Central memory CD8-positive, alpha-beta T cell (primary cell): ENCODE measurements around the gene SOX13.

Experiments
- ATAC-seq: fragments of 150-1000 bp; cut with Tn5 transposase; replicated peaks from 2 replicates; pipeline ENCODE4 v1.10.0; 2022; ENCODE audit warnings: mild to moderate bottlenecking, moderate FRiP score, moderate number of reproducible peaks; ENCODE audit not compliant: poor library complexity, severe bottlenecking; ENCODE audit errors: extremely low read depth
- DNase-seq, 2 donors: peaks; one replicate each; pipeline ENCODE4 v3.0.0; 2021; ENCODE audit warnings: low spot score in 2 of 2
- H3K27ac Mint-ChIP-seq: one replicate; pipeline ENCODE4 v1.8.0; 2022; ENCODE audit warnings: low read depth, mild to moderate bottlenecking, moderate library complexity, mixed read lengths
- H3K27me3 Mint-ChIP-seq: one replicate; pipeline ENCODE4 v1.8.0; 2022; ENCODE audit warnings: mixed read lengths
- H3K36me3 Mint-ChIP-seq: one replicate; pipeline ENCODE4 v1.8.0; 2022; ENCODE audit warnings: mild to moderate bottlenecking, moderate library complexity, mixed read lengths; ENCODE audit not compliant: insufficient read depth
- H3K4me1 Mint-ChIP-seq: one replicate; pipeline ENCODE4 v1.8.0; 2022; ENCODE audit warnings: mixed read lengths
- H3K4me3 Mint-ChIP-seq: one replicate; pipeline ENCODE4 v1.8.0; 2022; ENCODE audit warnings: mild to moderate bottlenecking, moderate library complexity, mixed read lengths
- H3K9me3 Mint-ChIP-seq: one replicate; pipeline ENCODE4 v1.8.0; 2022; ENCODE audit warnings: mixed read lengths

SOX13 gene

DNA sequence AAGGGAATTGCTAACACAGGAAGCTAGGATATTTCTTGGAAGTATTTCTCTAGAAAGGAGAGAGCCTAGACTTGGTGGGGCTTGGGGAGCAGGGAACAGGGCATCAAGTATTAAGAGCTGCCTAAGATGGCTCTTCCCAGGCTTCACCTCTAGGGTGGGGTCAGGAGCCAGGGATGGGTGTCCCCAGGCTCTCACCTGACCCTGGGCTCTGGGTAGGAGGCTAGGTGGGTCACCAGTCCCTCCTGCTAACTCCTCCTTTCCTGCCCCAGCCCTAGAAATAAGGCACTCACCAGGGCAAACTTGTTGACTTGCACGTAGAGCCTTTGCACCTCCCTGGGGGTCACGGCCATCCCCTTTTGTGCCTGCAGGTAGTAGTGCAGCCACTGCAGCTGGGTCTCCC lies 63.9 kb downstream of the SOX13 start:
- Mint-ChIP-seq H3K27me3 (peaks cover 8% of the 10 kb centered on the region), H3K9me3 (no peaks in the 10 kb centered on the region), H3K27ac (no peak overlapping the region), H3K4me3 (no peak overlapping the region), H3K36me3 (peaks cover 3% of the 10 kb centered on the region), H3K4me1 (no peaks in the 10 kb centered on the region)
- ATAC-seq (no peak), DNase-seq (no peak)

- no peak overlapping the region for H3K27ac Mint-ChIP-seq
- no peak for ATAC-seq
Observed at GRCh38 chr1:204139088-204139487, 66.2 kb downstream of the SOX13 start.

GRCh38 chr1:204139952-204140351 lies 67.0 kb downstream of the SOX13 start:
- peaks cover 20% of the 10 kb centered on the region for H3K27me3 Mint-ChIP-seq
- ATAC-seq: no peak
- no peak overlapping the region for H3K27ac Mint-ChIP-seq
- H3K4me1 Mint-ChIP-seq: no peaks in the 10 kb centered on the region
- no peaks in the 10 kb centered on the region for H3K9me3 Mint-ChIP-seq
- DNase-seq: no peak
- no peak overlapping the region for H3K4me3 Mint-ChIP-seq
- peaks cover 3% of the 10 kb centered on the region for H3K36me3 Mint-ChIP-seq

More at GRCh38 chr1:204139088-204139487, 66.2 kb downstream of the SOX13 start:
- no peaks in the 10 kb centered on the region for H3K4me1 Mint-ChIP-seq
- H3K27me3 Mint-ChIP-seq: peaks cover 12% of the 10 kb centered on the region
- H3K4me3 Mint-ChIP-seq: no peak overlapping the region
- H3K36me3 Mint-ChIP-seq: peaks cover 3% of the 10 kb centered on the region
- no peak for DNase-seq
- H3K9me3 Mint-ChIP-seq: no peaks in the 10 kb centered on the region

DNA sequence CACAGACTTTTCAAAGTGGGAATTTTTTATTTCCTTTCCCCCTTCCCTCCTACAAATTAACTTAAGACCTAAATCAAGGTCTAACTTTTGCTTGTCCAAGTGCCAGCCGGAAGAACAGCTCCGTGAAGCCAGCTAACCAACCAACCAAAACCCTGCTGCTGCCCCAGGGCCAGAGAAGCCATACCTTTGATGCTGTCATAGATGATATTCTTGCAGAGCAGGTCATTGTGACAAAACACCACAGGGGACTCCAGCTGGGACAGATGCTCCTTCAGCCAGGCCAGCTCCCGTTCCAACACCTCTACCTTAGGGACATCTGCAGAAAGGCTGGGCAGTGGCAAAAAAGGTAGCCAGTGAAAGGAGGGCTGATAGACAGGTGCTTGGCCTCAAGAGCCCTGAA lies 68.2 kb downstream of the SOX13 start:
- no peaks in the 10 kb centered on the region for H3K4me1 Mint-ChIP-seq
- H3K36me3 Mint-ChIP-seq: peaks cover 4% of the 10 kb centered on the region
- ATAC-seq: no peak
- no peak overlapping the region for H3K27ac Mint-ChIP-seq
- no peak overlapping the region for H3K4me3 Mint-ChIP-seq
- H3K27me3 Mint-ChIP-seq: peaks cover 22% of the 10 kb centered on the region
- no peaks in the 10 kb centered on the region for H3K9me3 Mint-ChIP-seq
- DNase-seq: no peak

GRCh38 chr1:204142032-204142974 lies 69.4 kb downstream of the SOX13 start:
- Mint-ChIP-seq H3K4me3 (no peak overlapping the region), H3K9me3 (no peaks in the 10 kb centered on the region), H3K4me1 (no peaks in the 10 kb centered on the region), H3K27ac (no peak overlapping the region), H3K36me3 (peaks cover 5% of the 10 kb centered on the region), H3K27me3 (peaks cover 22% of the 10 kb centered on the region)
- no peak for DNase-seq
- no peak for ATAC-seq

DNA sequence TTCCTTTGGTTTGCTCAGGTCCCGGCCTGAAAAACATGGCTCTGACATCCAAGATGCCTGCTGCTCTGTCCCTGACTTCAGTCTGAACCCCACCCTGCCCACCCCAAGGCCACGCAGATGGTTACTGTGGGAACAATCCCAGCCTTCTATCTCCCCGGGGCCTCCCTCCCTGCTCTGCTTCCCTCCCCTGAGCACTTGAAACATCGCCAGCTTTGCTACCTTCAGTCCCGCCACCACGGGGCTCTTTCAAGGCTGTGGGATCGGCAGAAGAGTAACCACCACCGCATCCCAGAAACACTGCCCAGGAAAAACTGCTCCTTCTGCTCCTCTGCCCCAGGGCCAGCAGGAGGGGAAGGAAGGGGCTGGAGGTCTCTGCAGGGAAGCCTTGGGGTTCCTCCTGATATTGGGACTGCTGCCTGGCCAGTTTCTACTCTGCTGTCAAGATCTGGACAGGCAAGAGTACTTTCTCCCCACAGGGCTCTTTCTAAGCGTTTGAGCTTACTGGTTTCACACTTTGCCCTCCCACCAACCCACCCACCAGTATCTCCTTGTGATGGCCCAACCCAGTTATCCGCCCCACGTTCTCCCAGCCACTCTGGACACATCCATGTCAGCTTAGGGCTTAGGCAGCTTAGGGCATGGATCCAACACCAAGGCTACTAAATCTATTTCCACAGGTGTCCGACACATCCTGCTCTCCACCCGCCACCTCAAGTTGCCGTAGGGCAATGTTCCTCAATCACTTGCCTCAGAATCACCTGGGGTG lies 70.5 kb downstream of the SOX13 start:
- Mint-ChIP-seq H3K4me3 (no peak overlapping the region), H3K27ac (no peak overlapping the region), H3K4me1 (no peaks in the 10 kb centered on the region), H3K36me3 (peaks cover 5% of the 10 kb centered on the region), H3K27me3 (peaks cover 22% of the 10 kb centered on the region), H3K9me3 (no peaks in the 10 kb centered on the region)
- ATAC-seq (no peak), DNase-seq (no peak)

DNA sequence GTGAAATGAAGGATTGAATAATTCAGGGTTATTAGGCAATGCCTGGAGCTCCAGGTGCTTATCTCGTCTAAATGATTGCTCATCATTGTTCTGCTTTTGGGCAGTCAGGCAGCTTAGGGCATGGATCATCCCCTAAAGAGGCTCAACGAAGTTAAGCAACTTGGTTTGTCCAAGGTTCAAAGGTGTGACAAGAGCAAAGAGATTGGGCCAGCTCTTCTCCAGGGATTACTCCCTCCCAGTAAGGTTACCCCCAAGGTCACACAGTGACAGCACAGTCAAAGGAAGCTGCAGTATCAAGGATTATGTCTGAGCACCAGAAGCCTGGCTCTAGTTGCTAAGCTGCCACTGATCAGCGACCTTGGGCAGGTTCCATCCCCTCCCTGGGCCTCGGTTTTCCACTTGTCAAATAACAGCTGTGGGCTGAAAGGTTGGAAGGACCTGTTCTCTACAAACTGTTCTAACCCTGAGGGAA lies 72.2 kb downstream of the SOX13 start:
- H3K27ac Mint-ChIP-seq: no peak overlapping the region
- H3K4me1 Mint-ChIP-seq: peaks cover 2% of the 10 kb centered on the region
- H3K9me3 Mint-ChIP-seq: no peaks in the 10 kb centered on the region
- ATAC-seq (no peak), DNase-seq (no peak)
- no peak overlapping the region for H3K4me3 Mint-ChIP-seq
- H3K27me3 Mint-ChIP-seq: peaks cover 25% of the 10 kb centered on the region
- H3K36me3 Mint-ChIP-seq: peaks cover 5% of the 10 kb centered on the region

DNA sequence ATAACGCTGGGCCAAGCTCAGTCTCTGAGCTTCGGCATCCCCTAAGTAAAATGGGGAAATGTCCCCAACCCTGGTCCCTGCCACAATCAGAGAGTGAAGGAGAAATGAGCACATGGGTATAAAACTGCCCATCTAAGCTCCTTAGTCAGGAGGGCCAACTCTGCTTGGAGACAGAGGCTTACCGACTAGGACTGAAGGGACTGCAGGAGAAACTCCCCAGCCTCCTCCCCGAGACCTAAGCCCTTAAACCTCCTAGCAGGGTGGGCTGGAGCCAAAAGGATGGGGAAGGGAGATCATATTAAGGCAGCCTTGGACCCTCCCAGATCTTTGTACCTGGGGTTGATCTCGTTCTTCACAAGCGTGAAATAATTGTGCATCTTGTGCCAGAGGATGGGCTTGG lies 73.4 kb downstream of the SOX13 start:
- Mint-ChIP-seq H3K4me3 (no peak overlapping the region), H3K4me1 (peaks cover 6% of the 10 kb centered on the region), H3K27ac (no peak overlapping the region), H3K27me3 (peaks cover 28% of the 10 kb centered on the region), H3K36me3 (peaks cover 4% of the 10 kb centered on the region), H3K9me3 (no peaks in the 10 kb centered on the region)
- no peak for DNase-seq
- ATAC-seq: no peak

GRCh38 chr1:204146965-204147364 lies 74.0 kb downstream of the SOX13 start:
- Mint-ChIP-seq H3K4me3 (no peak overlapping the region), H3K27me3 (peaks cover 22% of the 10 kb centered on the region), H3K36me3 (peaks cover 4% of the 10 kb centered on the region), H3K9me3 (no peaks in the 10 kb centered on the region), H3K27ac (no peak overlapping the region), H3K4me1 (peaks cover 6% of the 10 kb centered on the region)
- DNase-seq (no peak), ATAC-seq (no peak)

DNA sequence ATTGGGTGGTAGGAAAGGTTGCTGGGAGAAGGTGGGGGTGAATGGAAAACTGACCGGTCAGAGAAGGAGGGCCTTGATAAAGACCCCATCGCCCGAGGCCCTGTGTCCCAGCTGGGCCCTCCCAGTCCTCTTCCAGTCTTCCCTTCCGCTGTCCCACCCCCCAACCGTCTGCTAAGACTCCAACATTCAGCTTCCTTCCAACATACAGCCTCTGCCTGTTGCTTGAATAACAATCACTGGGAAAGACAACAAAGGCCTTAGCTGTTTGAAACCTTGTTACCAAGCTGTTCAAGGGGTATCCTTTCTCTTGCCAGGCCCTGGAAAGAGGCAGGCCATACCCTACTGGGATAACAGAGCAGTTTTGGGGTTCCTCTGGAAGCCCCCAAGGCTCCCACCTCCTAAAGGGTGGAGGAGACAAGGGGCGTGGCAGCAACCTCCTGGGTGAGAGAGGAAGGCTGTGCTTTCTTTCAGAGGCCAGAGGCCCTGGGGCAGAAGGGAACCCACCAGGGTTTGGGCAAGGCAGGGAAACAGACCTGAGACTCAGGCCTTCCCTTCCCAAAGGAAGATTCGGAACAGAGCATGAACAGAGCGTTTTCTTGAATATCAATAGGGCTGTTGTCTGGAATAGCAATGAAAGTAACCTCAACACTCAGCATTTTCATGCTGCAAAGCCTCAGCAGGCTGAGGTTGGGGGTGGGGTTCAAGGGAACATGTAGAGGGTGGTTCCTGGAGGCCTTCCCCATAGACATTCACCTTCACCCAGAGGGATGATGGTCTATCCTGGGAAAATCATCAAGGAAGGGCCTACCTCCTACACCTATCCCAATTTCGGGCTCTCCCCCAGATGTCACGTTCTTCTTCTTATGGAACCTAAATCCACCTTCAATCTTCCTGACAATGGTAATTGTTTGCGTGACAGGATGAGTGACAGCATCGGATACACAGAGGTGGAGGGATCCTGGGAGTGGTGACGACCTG lies 74.8 kb downstream of the SOX13 start:
- H3K27ac Mint-ChIP-seq: peak overlapping the region; percentile 61
- H3K9me3 Mint-ChIP-seq: no peaks in the 10 kb centered on the region
- H3K4me3 Mint-ChIP-seq: no peak overlapping the region
- H3K27me3 Mint-ChIP-seq: peaks cover 21% of the 10 kb centered on the region
- DNase-seq (no peak), ATAC-seq (no peak)
- H3K4me1 Mint-ChIP-seq: peaks cover 6% of the 10 kb centered on the region
- peaks cover 4% of the 10 kb centered on the region for H3K36me3 Mint-ChIP-seq

- DNase-seq (no peak), ATAC-seq (no peak)
- no peak overlapping the region for H3K27ac Mint-ChIP-seq
- peaks cover 19% of the 10 kb centered on the region for H3K27me3 Mint-ChIP-seq
- H3K4me3 Mint-ChIP-seq: no peak overlapping the region
- no peaks in the 10 kb centered on the region for H3K9me3 Mint-ChIP-seq
- H3K36me3 Mint-ChIP-seq: peaks cover 4% of the 10 kb centered on the region
- H3K4me1 Mint-ChIP-seq: peaks cover 6% of the 10 kb centered on the region
Observed at GRCh38 chr1:204149107-204149506, 76.2 kb downstream of the SOX13 start.
